Measurements from ENCODE around the gene PCGF1. TPM values are rescaled to one million over a fixed set of nuclear protein-coding genes. Genes with fewer than 3 reads are reported as not detected.

The PCGF1 gene
- total and polyA plus RNA-seq, 9 of the 15 experiments (the other 6 are each of a cell fraction or from before 2014, with no cell fraction given) = 20.3 to 45.7 (median 29.3) TPM

DNA sequence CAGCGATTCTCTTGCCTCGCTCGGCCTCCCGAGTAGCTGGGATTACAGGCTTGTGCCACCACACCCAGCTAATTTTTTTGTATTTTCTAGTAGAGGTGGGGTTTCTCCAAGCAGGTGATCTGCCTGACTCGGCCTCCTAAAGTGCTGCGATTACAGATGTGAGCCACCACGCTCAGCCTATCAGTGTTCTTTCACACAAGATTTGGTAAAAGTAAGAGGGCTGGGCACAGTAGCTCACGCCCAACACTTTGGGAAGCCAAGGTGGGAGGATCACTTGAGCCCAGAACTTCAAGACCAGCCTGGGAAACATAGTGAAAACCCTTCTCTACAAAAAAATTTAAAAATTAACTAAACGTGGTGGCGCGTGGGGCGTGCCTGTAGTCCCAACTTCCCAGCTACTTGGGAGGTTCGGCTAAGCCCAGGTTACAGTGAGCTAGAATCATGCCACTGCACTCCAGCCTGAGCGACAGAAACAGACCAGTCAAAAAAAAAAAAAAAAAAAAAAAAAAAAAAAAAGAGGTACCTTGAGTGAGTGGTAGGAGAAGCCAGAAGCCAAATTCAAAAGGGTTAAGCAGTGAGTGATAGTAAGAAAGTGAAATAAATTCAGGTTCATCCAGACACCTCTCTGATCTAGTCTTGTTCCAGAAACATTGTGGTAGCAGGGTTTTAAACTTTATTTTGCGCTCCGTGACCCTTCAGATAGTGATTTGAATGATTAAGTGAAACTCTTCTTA is 36.0 kb downstream of the PCGF1 start:
- Histone ChIP-seq H3K79me2 (ENCODE audit: control insufficient read depth, insufficient read depth, low read length) (peaks cover 13% of the 10 kb centered on the region; the same call in 2 of the 3 replicates), H3K4me2 (ENCODE audit: insufficient read depth, low read length) (peak overlapping the region; percentile 99), H3K9me3 (replicated peaks; ENCODE audit: control insufficient read depth, insufficient read depth, low read depth, low read length) (no peaks in the 10 kb centered on the region), H3K4me1 (replicated peaks in 1 of 2; ENCODE audit: control insufficient read depth in 2 of 2, insufficient read depth in 2 of 2, low read length in 2 of 2) (peaks cover 14 to 20% of the 10 kb centered on the region in 2 experiments; a peak in 3 of 5 replicates), H3K4me3 (peak overlapping the region; percentile 83), H2AFZ (ENCODE audit: low read depth, low read length) (peak overlapping the region; percentile 97), H3K27ac (ENCODE audit: extremely low read depth, low read depth, low read length) (peak overlapping the region; percentile 95), H4K20me1 (replicated peaks; ENCODE audit: control insufficient read depth, insufficient read depth, low read length) (no peaks in the 10 kb centered on the region), H3K9ac (ENCODE audit: insufficient read depth in 1 of 2, low read depth in 2 of 2, low read length in 2 of 2) (peak overlapping the region; percentile 88 to 95), H3K9me1 (ENCODE audit: control insufficient read depth, insufficient read depth, low read length) (peaks cover 4% of the 10 kb centered on the region), H3K27me3 (ENCODE audit: control insufficient read depth in 2 of 2, insufficient read depth in 2 of 2, low read length in 2 of 2) (no peaks in the 10 kb centered on the region), H3K36me3 (ENCODE audit: control insufficient read depth, insufficient read depth, low read length) (peaks cover 18% of the 10 kb centered on the region; the same call in 2 of the 3 replicates)
- peak; percentile 49; the same call in 1 of the 2 replicates for TF ChIP-seq ZNF384 (IDR thresholded peaks at IDR 0.05; ENCODE audit: low read depth, low read length)
- TF ChIP-seq, protein P1, sequence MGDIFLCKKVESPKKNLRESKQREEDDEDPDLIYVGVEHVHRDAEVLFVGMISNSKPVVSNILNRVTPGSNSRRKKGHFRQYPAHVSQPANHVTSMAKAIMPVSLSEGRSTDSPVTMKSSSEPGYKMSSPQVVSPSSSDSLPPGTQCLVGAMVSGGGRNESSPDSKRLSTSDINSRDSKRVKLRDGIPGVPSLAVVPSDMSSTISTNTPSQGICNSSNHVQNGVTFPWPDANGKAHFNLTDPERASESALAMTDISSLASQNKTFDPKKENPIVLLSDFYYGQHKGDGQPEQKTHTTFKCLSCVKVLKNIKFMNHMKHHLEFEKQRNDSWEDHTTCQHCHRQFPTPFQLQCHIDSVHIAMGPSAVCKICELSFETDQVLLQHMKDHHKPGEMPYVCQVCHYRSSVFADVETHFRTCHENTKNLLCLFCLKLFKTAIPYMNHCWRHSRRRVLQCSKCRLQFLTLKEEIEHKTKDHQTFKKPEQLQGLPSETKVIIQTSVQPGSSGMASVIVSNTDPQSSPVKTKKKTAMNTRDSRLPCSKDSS (IDR thresholded peaks at IDR 0.05; ENCODE audit: low read depth, partially characterized antibody) = no peak
- no peak for TF ChIP-seq ERF (CRISPR knock-in tag; IDR thresholded peaks at IDR 0.05)
- TF ChIP-seq, protein P2, sequence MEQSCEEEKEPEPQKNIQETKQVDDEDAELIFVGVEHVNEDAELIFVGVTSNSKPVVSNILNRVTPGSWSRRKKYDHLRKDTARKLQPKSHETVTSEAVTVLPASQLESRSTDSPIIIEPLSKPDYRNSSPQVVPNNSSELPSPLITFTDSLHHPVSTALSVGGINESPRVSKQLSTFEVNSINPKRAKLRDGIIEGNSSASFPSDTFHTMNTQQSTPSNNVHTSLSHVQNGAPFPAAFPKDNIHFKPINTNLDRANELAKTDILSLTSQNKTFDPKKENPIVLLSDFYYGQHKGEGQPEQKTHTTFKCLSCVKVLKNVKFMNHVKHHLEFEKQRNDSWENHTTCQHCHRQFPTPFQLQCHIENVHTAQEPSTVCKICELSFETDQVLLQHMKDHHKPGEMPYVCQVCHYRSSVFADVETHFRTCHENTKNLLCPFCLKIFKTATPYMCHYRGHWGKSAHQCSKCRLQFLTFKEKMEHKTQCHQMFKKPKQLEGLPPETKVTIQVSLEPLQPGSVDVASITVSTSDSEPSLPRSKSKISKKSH (CRISPR knock-in tag; IDR thresholded peaks at IDR 0.05) = no peak
- no peak for TF ChIP-seq ZFP36 (IDR thresholded peaks at IDR 0.05; ENCODE audit: low read depth, low read length, partially characterized antibody)
- TF ChIP-seq CCAR2 (IDR thresholded peaks at IDR 0.05; ENCODE audit: low read depth, low read length) = no peak
- ChIA-PET POLR2A (interaction anchor here (0.6 to 4.0 kb wide), 8 partner anchors 10 to 124 kb away, joined by 3 to 28 read pairs (median 4); partner anchors contain the start of genes CCDC142 and TTC31), CTCF (ENCODE audit: low intra/inter-chr PET ratio) (no interaction called here)
- intact Hi-C loops (cut with micrococcal nuclease) (loop anchor here (5.0 kb wide), 1 partner anchor 74 kb away; no protein-coding TSS in a partner anchor), in situ Hi-C loops (cut with MboI) (no loop called here)
- BruUV-seq (replicated peaks) = no TSS peak
- FAIRE-seq (no peak), DNase-seq (ENCODE audit: extremely low read depth in 1 of 4, low spot score in 3 of 4) (no peak), ATAC-seq (no peak)
- 46% methylated on average over 16 of the region's 16 CpGs for WGBS (ENCODE audit: insufficient coverage, low coverage, missing lambda C conversion rate)

All from K562 (cell line).